SU-DHL-6 (cell line): ENCODE measurements around the gene RILPL2.

Experiments used
- EZH2phosphoT487 ChIP-seq: fragments of 200-600 bp; sonication (generic), shearing (Covaris generic); conservative IDR thresholded peaks from 2 replicates; pipeline ENCODE4 v1.6.1; 2018; ENCODE audit warnings: mild to moderate bottlenecking, antibody characterized with exemption, low read length, moderate library complexity, mixed read lengths
- TF ChIP-seq, protein P1 (sequence below): fragments of 200-600 bp; sonication (generic); IDR thresholded peaks from one replicate; pipeline ENCODE4 v1.5.1; 2017; ENCODE audit warnings: antibody characterized with exemption, mild to moderate bottlenecking, low read length, moderate library complexity; ENCODE audit not compliant: insufficient read depth, poor library complexity, severe bottlenecking

DNA sequence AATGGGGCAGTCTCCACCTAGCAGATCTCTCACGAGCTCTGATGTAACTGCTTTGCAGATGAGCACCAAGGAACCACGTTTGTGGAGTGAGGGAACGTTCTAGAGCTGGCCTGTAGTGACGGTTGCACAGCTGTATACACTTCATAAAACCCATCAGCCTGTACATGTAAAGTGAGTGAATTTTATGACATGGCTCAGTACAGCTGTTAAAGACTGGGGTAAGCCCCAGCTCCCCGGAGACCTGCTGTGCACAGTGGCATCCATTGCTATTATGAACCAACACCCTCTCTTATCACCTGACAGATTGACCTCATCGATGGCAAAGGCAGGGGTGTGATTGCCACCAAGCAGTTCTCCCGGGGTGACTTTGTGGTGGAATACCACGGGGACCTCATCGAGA, 31.9 kb downstream of the RILPL2 start:
- TF ChIP-seq, protein P1, sequence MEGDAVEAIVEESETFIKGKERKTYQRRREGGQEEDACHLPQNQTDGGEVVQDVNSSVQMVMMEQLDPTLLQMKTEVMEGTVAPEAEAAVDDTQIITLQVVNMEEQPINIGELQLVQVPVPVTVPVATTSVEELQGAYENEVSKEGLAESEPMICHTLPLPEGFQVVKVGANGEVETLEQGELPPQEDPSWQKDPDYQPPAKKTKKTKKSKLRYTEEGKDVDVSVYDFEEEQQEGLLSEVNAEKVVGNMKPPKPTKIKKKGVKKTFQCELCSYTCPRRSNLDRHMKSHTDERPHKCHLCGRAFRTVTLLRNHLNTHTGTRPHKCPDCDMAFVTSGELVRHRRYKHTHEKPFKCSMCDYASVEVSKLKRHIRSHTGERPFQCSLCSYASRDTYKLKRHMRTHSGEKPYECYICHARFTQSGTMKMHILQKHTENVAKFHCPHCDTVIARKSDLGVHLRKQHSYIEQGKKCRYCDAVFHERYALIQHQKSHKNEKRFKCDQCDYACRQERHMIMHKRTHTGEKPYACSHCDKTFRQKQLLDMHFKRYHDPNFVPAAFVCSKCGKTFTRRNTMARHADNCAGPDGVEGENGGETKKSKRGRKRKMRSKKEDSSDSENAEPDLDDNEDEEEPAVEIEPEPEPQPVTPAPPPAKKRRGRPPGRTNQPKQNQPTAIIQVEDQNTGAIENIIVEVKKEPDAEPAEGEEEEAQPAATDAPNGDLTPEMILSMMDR, result no peak
- TF ChIP-seq EZH2phosphoT487, result no peak
